B cell (primary cell): ENCODE measurements around the gene LMNTD1. TPM values are rescaled to one million over a fixed set of nuclear protein-coding genes. Genes with fewer than 3 reads are reported as not detected.

Source experiments
- ATAC-seq: fragments of 200-7000 bp; cut with Tn5 transposase; one replicate; pipeline ENCODE4 v1.10.0; 2021; ENCODE audit warnings: low read depth, mild to moderate bottlenecking, moderate number of reproducible peaks, moderate library complexity
- CTCF ChIA-PET: fragments of 350-600 bp; sonication (Branson Sonifier 250); formaldehyde crosslinking; loops from one replicate; lab custom pipeline; 2021; ENCODE audit warnings: antibody characterized with exemption, inconsistent platforms; lab: Charles Lee
- POLR2A ChIA-PET: fragments of 350-600 bp; sonication (Branson Sonifier 250); formaldehyde crosslinking; loops from one replicate; lab custom pipeline; 2021; ENCODE audit warnings: antibody characterized with exemption; lab: Charles Lee
- DNase-seq: peaks from one replicate; pipeline ENCODE4 v3.0.0; 2013
- H2AFZ ChIP-seq: 2 replicates; pipeline ENCODE4 v1.6.1; 2012; ENCODE audit warnings: mild to moderate bottlenecking, low read depth, low read length; ENCODE audit not compliant: insufficient read depth, poor library complexity, severe bottlenecking
- H3K27ac ChIP-seq, 2 donors: 1 replicate in 1 of 2; 2 replicates in 1 of 2; pipeline ENCODE4 v1.5.1; 2012 to 2013; ENCODE audit warnings: low read length in 2 of 2, mild to moderate bottlenecking in 2 of 2, moderate library complexity in 1 of 2
- H3K27me3 ChIP-seq, 4 experiments: fragments of 200-600 bp in 1 of 4; sonication (generic) in 1 of 4; replicated peaks in 1 of 4; 1 replicate in 2 of 4; 2 replicates in 2 of 4; pipeline versions ENCODE4 v1.6.1 to v1.7.0; 2013 to 2016; ENCODE audit warnings: low read length in 3 of 4, mild to moderate bottlenecking in 2 of 4, mixed read lengths in 1 of 4, moderate library complexity in 1 of 4; ENCODE audit not compliant: insufficient read depth in 4 of 4, control insufficient read depth in 3 of 4; ENCODE audit errors: control extremely low read depth in 1 of 4
- H3K36me3 ChIP-seq, 2 experiments: replicated peaks in 1 of 2; 1 replicate in 1 of 2; 2 replicates in 1 of 2; pipeline versions ENCODE4 v1.6.1 to v1.7.1; 2013; ENCODE audit warnings: low read length in 1 of 2; ENCODE audit not compliant: insufficient read depth in 2 of 2, control insufficient read depth in 1 of 2; ENCODE audit errors: control extremely low read depth in 1 of 2, extremely low read depth in 1 of 2
- H3K4me1 ChIP-seq, 2 donors: fragments of 200-600 bp in 1 of 2; sonication (generic) in 1 of 2; 1 replicate in 1 of 2; 2 replicates in 1 of 2; pipeline versions ENCODE4 v1.5.1 to v1.6.1; 2013 to 2017; ENCODE audit warnings: low read length in 2 of 2; ENCODE audit not compliant: control insufficient read depth in 2 of 2, insufficient read depth in 2 of 2
- H3K4me2 ChIP-seq: replicated peaks from 2 replicates; pipeline ENCODE3; 2012; ENCODE audit warnings: mild to moderate bottlenecking, low read depth, low read length; ENCODE audit not compliant: poor library complexity, severe bottlenecking
- H3K4me3 ChIP-seq, 5 experiments: fragments of 200-600 bp in 1 of 5; sonication (generic) in 1 of 5; 1 replicate in 3 of 5; 2 replicates in 2 of 5; pipeline versions ENCODE4 v1.5.1 to v1.7.0; 2011 to 2016; ENCODE audit warnings: low read length in 4 of 5, mild to moderate bottlenecking in 4 of 5, low read depth in 2 of 5, control low read depth in 1 of 5, moderate library complexity in 1 of 5; ENCODE audit not compliant: insufficient read depth in 1 of 5; ENCODE audit errors: control extremely low read depth in 1 of 5, extremely low read depth in 1 of 5
- H3K79me2 ChIP-seq: fragments of 200-600 bp; sonication (generic); one replicate; pipeline ENCODE4 v1.6.0; 2016; ENCODE audit warnings: low read length; ENCODE audit not compliant: control insufficient read depth, insufficient read depth
- H3K9ac ChIP-seq: fragments of 200-600 bp; sonication (generic); 2 replicates; pipeline ENCODE4 v1.6.1; 2017; ENCODE audit warnings: mild to moderate bottlenecking, low read length, moderate library complexity
- H3K9me3 ChIP-seq, 3 donors: one replicate each; pipeline versions ENCODE4 v1.6.1 to v1.7.1; 2013; ENCODE audit warnings: low read length in 2 of 3; ENCODE audit not compliant: control insufficient read depth in 2 of 3, insufficient read depth in 1 of 3; ENCODE audit errors: control extremely low read depth in 1 of 3
- H4K20me1 ChIP-seq: 2 replicates; pipeline ENCODE4 v1.6.0; 2012; ENCODE audit warnings: mild to moderate bottlenecking, low read length; ENCODE audit not compliant: insufficient read depth, control insufficient read depth, poor library complexity, severe bottlenecking
- H3K27ac Mint-ChIP-seq: one replicate; pipeline ENCODE4 v1.8.0; 2021; ENCODE audit warnings: mixed read lengths
- H3K27me3 Mint-ChIP-seq: one replicate; pipeline ENCODE4 v1.8.0; 2021; ENCODE audit warnings: mixed read lengths
- H3K4me1 Mint-ChIP-seq: one replicate; pipeline ENCODE4 v1.8.0; 2021; ENCODE audit warnings: mixed read lengths
- H3K4me3 Mint-ChIP-seq: one replicate; pipeline ENCODE4 v1.8.0; 2021; ENCODE audit warnings: mixed read lengths
- H3K9me3 Mint-ChIP-seq: one replicate; pipeline ENCODE4 v1.8.0; 2022; ENCODE audit warnings: mixed read lengths; ENCODE audit not compliant: insufficient read depth
- CTCF ChIP-seq: fragments of 200-600 bp; IDR thresholded peaks from one replicate; pipeline ENCODE4 v1.8.0; 2022; ENCODE audit warnings: antibody characterized with exemption, mild to moderate bottlenecking
- EZH2 ChIP-seq: IDR thresholded peaks from 2 replicates; pipeline ENCODE4 v1.6.1; 2012; ENCODE audit warnings: borderline replicate concordance, low read depth, mild to moderate bottlenecking, moderate library complexity, low read length; ENCODE audit not compliant: insufficient read depth, poor library complexity, severe bottlenecking
- WGBS: methylation state at CpG from one replicate; pipeline ENCODE4 v1.1.5; 2013; ENCODE audit warnings: missing lambda C conversion rate; ENCODE audit not compliant: insufficient coverage; 5-methylcytosine and 5-hydroxymethylcytosine counted together
- intact Hi-C: fragments of 100-400 bp; cut with micrococcal nuclease; formaldehyde crosslinking; loops from one replicate; pipeline ENCODE4 v1.10.0; 2022
- polyA plus RNA-seq: library from polyadenylated mRNA; depleted of rRNA; stranded (reverse); fragments of >200 nt; gene quantifications from 2 replicates; pipeline ENCODE4 v1.2.3, GENCODE V29; 2012
- total RNA-seq, 2 donors: library from RNA; stranded (reverse); fragments of 120-200 nt in 1 of 2; gene quantifications; 1 replicate in 1 of 2; 2 replicates in 1 of 2; pipeline versions ENCODE4 v1.2.3 to v1.2.4, GENCODE V29; 2013 to 2022

Gene LMNTD1
- total and polyA plus RNA-seq, 2 donors (not counting 1 experiment from before 2014, with no cell fraction given): not detected

- H3K27ac Mint-ChIP-seq: no peak overlapping the region
- H3K27me3 ChIP-seq: no peaks in the 10 kb centered on the region
- DNase-seq: no peak
- ChIA-PET POLR2A (no interaction called here), CTCF (interaction anchor here (0.7 kb wide), 1 partner anchor 1658 kb away, joined by 3 read pairs; no protein-coding TSS in a partner anchor)
- no peak overlapping the region for H2AFZ ChIP-seq
- no peaks in the 10 kb centered on the region for H3K79me2 ChIP-seq
- peaks cover 4% of the 10 kb centered on the region for H3K4me1 Mint-ChIP-seq
- no peak overlapping the region for H3K4me2 ChIP-seq
- H3K4me3 Mint-ChIP-seq: no peak overlapping the region
- peaks cover 0 to 6% (median 0%) of the 10 kb centered on the region in 3 donors for H3K9me3 ChIP-seq
- no peaks in the 10 kb centered on the region for H3K27me3 Mint-ChIP-seq
- no peaks in the 10 kb centered on the region for H3K36me3 ChIP-seq
- WGBS: 100% methylated on average over 1 of the region's 2 CpGs
- no peaks in the 10 kb centered on the region for H3K4me1 ChIP-seq
- H4K20me1 ChIP-seq: no peaks in the 10 kb centered on the region
- TF ChIP-seq CTCF: no peak
- no peak for TF ChIP-seq EZH2
- no peak for ATAC-seq
- no peak overlapping the region for H3K9ac ChIP-seq
- no peaks in the 10 kb centered on the region for H3K9me3 Mint-ChIP-seq
- no peak overlapping the region for H3K27ac ChIP-seq
- no peak overlapping the region for H3K4me3 ChIP-seq
- intact Hi-C loops: no loop called here
These were observed 41.3 kb upstream of the LMNTD1 start for GRCh38 chr12:25594376-25594775.

DNA sequence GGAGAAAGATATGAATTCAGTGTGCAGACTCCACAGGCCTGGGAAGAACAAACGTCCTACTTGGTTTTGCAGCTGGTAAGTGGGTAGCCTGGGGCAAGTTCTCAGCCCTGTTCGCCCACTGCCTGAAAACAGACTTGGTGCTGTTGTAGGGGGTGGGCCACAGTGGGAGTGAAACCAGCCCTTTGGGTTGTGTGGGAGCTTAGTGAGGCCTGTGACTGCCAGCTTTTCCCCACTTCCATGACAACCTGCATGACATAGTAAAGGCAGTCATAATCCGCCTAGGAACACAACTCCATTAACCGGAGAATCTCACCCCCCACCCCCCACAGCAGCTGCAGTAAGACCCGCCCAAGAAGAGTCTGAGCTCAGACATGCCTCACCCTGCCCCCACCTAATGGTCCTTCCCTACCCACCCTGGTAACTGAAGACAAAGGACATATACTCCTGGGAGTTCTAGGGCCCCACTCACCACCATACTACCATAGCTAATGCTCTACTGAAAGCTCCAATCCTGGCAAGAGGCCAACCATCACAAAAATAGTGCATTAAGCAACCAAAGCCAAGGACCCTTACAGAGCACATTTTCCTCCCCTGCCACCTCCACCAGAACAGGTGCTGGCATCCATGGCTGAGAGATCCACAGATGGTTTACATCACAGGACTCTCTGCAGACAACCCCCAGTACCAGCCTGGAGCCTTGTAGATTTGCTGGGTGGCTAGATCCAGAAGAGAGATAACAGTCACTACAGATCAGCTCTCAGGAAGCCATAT lies 39.8 kb upstream of the LMNTD1 start:
- H3K4me1 ChIP-seq: no peaks in the 10 kb centered on the region
- ChIA-PET POLR2A (no interaction called here), CTCF (no interaction called here)
- no peaks in the 10 kb centered on the region for H3K79me2 ChIP-seq
- H3K4me3 ChIP-seq: no peak overlapping the region
- no peak overlapping the region for H3K4me2 ChIP-seq
- no peaks in the 10 kb centered on the region for H3K36me3 ChIP-seq
- no peaks in the 10 kb centered on the region for H4K20me1 ChIP-seq
- no peaks in the 10 kb centered on the region for H3K27me3 ChIP-seq
- peaks cover 0 to 6% (median 0%) of the 10 kb centered on the region in 3 donors for H3K9me3 ChIP-seq
- H3K27me3 Mint-ChIP-seq: no peaks in the 10 kb centered on the region
- no peak overlapping the region for H2AFZ ChIP-seq
- no peak for ATAC-seq
- DNase-seq: no peak
- no peaks in the 10 kb centered on the region for H3K9me3 Mint-ChIP-seq
- H3K27ac Mint-ChIP-seq: no peak overlapping the region
- intact Hi-C loops: no loop called here
- no peak overlapping the region for H3K9ac ChIP-seq
- TF ChIP-seq CTCF (no peak), EZH2 (no peak)
- H3K27ac ChIP-seq: no peak overlapping the region
- peaks cover 4% of the 10 kb centered on the region for H3K4me1 Mint-ChIP-seq
- no peak overlapping the region for H3K4me3 Mint-ChIP-seq
- 70% methylated on average over 4 of the region's 5 CpGs for WGBS
